Mesenteric fat pad (tissue), 1 donor: ENCODE measurements around the gene FAM162A. TPM values are rescaled to one million over a fixed set of nuclear protein-coding genes. Genes with fewer than 3 reads are reported as not detected.
A peak's percentile ranks its signal among the peaks of the same experiment; 100 is the strongest.
"Not testable (repeated sequence)": the region's sequence is repeated elsewhere in the genome, so short reads cannot be mapped to it uniquely, and the experiment has no call there.

Source experiments
- DNase-seq: peaks from one replicate; pipeline ENCODE4 v3.0.0-alpha.2; 2020; ENCODE audit warnings: low spot score
- long read RNA-seq: library from polyadenylated mRNA; unstranded; transcript quantifications from one replicate; pipeline ENCODE4 v2.0.0, GENCODE V29; 2020
- total RNA-seq: library from RNA; stranded (reverse); fragmentation: NEBNext Ultra II Directional; extraction: Animal tissue kit (Norgen Biotek cat#: 25700); gene quantifications from one replicate; pipeline ENCODE4 v1.2.1, GENCODE V29; 2021
- donor health status: DM: yes; HTN: yes; CAD: no.

Gene FAM162A
- 29.1 TPM for total RNA-seq
- long read RNA-seq, transcript FAM162A-203 (5 exons, 3,052 nt), result major isoform, 12 of 15 reads
- long read RNA-seq, partial matches to known transcripts, result 0 of 15 reads
- long read RNA-seq, other reads (novel, unspliced or antisense), result 3 of 15 reads

DNA sequence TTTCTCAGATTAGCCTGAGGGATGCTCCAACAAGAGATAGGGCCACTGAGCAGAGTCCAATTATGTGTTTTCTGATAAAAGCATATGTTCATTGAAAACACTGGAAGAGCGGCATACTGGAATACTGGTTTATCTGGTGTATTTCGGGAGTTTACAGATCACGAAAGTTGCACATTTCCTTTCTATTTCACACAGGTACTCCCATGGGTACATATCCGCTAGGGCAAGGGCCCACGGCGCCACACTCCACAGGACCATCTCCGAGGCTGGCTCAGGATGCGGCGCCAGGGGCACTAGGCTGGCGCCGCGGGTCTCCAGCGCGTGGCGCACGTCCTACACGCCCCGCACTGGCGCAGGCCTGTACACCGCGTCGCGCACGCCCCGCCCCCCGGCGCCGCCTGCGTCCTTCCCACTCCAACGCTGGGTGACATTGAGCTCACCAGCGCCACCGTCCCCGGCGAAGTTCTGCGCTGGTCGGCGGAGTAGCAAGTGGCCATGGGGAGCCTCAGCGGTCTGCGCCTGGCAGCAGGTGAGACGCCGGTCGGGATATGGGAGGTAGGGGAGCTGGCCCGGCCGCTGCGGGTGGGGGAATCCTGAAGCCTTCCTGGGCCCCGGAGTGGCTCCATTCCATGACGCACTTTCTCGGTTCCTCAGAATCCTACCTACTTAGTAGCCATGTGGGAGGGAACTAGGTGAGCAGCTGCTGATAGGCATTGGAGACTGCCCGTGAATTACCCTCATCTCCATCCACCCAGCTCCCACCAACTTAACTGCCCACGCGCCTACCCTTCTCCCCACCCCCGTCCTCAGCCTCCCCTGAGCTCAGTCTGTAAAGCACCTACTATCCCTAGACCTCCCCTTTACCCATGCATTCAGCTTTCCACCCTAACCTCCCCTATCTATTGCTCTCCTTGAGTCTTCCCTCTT, at the start of gene FAM162A:
FAM162A (plus strand) TSS at position 412 of the 927 bp plus-strand sequence; CDS start at position 496, 84 bp downstream.
- peak; percentile 98 for DNase-seq

- DNase-seq, result no peak
These were observed 41.2 kb upstream of the FAM162A start for GRCh38 chr3:122342803-122343202.

DNA sequence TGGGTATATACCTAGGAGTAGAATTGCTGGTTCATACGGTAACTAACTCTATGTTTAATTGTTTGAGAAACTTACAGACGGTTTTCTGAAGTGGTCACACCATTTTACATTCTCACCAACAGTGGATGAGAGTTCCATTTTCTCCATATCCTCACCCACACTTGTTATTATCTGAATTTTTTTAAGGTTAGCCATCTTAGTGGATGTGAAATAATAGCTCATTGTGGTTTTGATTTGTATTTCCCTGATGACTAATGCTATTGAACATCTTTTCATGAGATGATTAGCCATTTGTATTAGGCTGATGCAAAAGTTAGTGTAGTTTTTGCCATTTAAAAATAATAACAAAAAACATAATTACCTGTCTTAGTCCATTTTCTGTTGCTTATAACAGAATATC, 40.3 kb upstream of the FAM162A start:
- DNase-seq, result no peak

DNA sequence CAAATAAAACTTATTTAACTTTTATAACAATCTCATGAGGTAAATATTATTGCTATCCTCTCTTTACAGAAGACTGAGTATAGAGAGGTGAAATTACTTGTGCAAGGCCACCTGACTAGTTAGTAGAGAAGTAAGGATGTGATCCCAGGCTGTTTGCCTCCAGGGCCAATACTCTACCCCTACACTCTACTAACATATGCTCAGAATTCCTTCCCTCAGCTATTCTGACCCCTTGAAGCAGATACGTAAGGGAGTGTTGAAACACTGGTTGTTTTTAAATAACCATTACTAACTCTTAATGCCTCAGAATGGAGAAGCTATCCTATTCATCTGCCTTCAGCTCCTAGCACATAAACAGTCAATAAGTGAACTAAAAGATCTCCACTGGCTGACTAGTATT, 34.8 kb upstream of the FAM162A start:
- DNase-seq, result no peak

DNA sequence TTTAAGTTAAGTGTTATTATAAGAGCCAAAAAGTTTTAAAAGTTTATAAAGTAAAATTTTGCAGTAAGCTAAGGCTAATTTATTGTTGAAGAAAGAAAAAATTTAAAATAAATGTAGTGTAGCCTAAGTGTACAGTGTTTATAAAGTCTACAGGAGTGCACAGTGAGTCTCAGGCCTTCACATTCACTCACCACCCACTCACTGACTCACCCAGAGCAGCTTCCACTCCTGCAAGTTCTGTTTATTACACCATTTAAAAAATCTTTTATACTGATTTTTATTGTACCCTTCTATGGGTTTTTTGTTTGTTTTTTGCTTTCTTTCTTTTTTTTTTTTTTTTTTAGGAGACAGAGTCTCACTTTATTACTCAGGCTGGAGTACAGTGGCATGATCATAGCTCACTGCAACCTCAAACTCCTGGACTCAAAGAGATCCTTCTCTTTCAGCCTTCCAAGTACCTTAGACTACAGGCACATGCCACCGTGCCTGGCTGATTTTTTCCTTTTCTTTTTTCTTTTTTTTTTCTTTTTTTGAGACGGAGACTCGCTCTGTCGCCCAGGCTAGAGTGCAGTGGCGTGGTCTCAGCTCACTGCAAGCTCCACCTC, 33.1 kb upstream of the FAM162A start:
- no peak for DNase-seq

- no peak for DNase-seq
These were observed 32.4 kb upstream of the FAM162A start for GRCh38 chr3:122351612-122352011.

- DNase-seq, result no peak
These were observed 30.8 kb upstream of the FAM162A start for GRCh38 chr3:122353215-122353614.

GRCh38 chr3:122353893-122354401, 30.0 kb upstream of the FAM162A start:
- DNase-seq, result no peak

DNA sequence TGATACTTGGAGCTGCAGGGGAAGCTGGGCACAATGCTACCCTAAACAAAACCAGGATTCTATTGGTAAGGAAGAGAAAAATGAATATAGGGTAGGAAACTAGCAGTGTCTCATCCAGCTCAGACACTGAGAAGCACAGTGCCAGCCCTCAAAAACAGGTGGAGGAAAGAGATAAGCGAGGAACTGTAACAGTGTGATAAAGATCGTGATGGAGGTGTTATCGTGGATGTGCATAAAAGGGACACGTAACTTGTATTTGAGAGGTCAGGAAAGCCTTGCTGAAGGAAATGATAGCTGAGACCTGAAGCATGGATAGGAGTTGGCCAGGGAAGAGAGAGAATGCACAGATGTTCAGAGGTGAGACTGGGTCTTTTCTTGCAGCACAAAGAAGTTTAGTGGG, 28.4 kb upstream of the FAM162A start:
- DNase-seq, result no peak

GRCh38 chr3:122356402-122356801, 27.6 kb upstream of the FAM162A start:
- no peak for DNase-seq

DNA sequence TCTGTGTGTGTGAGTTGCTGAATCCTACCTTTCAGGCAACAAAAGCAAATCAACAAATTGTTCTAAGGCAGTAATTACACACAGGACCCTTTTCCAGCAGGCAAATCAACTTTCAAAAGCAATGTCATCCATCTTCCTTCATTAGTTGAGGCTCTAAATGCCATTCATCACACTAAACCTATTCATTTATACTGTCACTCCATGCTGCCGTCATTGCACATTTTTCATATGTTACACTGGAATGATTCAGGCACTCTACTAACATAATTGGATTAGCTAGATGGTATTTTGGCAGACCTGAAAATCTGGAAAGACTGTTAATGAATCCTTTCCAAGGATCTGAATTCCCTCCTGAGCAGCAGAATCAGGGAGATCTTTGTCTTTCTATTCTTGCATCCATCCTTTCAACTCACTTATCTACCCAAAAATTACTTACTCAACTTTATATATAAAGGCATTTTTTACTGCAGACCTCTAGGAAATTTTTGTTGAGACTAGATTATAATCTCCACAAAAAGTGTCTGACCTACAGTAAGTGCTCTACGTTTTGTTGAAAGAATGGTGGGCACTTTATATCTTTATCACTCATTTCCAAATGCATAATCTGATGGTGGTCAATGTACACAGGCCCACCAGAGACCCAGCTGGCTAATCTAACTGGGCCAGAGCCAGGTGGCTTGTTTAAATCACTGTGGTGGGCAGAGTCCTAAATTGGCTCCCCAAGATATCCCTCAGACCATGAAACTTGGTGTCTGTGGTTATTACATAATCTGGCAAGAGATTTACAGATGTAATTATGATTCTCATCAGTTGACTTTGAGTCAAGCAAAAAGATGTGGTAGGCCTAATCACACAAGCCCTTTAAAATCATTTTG, 25.9 kb upstream of the FAM162A start:
- DNase-seq, result no peak

GRCh38 chr3:122358703-122359032, 25.3 kb upstream of the FAM162A start:
- no peak for DNase-seq

DNA sequence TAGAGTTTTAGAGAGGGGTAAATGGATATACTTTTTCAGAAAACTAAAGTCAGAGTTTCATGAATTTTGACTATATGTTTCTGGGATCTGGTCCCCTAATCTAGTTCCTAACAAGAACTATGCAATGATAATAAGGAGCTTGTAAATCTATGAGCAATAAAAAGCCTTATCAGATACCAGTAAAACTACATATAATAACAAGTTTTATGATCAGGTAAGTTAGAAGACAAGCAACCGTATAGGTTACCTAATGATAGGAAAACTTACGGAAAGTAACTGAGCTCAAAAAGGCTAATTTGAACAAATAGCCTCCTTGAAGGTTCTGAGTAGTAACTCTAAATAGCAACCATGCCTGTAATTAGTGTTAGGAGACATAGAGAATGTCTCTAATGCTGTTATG, 22.0 kb upstream of the FAM162A start:
- DNase-seq, result no peak

GRCh38 chr3:122364490-122364889, 19.5 kb upstream of the FAM162A start:
- no peak for DNase-seq

- no peak for DNase-seq
These were observed 18.9 kb upstream of the FAM162A start for GRCh38 chr3:122365073-122365472.

DNA sequence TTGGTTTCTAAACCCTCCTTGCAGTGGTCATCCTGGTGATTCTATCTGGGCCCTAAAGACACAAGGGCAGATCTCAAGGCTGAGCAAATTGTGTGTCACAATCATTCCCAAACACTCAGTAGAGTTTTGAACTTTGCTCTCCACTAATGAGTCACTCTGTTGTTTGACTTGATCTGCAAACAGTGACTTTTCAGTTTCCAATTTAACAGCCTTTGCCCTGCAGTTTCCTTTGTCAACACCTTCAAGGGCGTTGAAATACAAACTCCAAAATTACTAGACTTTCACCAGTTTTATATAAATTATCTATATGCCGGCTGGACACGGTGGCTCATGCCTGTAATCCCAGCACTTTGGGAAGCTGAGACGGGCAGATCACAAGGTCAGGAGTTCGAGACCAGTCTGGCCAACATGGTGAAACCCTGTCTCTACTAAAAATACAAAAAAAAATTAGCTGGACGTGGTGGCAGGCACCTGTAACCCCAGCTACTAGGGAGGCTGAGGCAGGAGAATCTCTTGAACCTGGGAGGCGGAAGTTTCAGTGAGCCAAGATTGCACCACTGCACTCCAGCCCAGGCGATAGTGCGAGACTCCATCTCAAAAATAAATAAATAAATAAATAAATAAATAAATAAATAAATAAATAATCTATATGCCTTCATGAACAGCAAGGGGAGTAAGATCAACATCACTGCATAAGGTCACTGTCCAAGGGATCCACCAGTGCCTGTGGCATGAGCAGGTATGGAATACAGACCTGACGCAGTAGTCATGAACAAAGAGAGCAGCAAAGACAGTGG, 18.2 kb upstream of the FAM162A start:
- DNase-seq, result not testable (repeated sequence)

DNA sequence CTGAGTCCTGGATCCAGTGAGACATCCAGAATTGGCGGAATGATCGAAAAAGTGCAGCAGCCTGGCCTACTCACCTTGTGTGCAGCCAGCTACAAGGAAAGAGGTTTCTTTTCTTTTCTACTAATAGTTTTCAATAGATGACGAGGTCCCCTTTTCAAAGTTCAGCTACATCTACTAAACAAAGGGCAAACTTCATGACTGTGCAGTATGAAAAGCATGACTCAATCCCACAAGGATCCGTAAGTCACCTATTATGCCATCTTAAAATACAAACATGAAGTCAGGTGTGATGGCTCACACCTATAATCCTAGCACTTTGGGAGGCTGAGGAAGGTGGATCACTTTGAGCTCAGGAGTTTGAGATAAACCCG, 17.6 kb upstream of the FAM162A start:
- no peak for DNase-seq

DNA sequence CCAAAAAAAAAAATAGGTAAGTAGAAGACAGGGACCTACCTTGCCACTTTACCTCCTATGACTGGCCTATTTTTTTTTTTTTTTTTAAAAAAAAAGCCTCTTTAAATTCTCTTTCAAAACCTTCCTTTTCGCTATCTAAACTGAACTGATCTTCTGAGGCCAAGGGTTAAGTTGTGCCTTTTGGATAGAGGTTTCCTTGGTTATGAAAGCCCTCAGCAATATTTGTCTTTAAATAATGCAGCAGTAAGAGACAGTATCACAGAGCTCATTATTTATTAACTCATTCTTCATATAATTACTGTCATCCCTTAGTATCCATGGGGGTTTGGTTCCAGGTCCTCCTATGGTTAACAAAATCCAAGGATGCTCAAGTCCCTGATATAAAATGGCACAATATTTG, 9.9 kb upstream of the FAM162A start:
- DNase-seq, result no peak

DNA sequence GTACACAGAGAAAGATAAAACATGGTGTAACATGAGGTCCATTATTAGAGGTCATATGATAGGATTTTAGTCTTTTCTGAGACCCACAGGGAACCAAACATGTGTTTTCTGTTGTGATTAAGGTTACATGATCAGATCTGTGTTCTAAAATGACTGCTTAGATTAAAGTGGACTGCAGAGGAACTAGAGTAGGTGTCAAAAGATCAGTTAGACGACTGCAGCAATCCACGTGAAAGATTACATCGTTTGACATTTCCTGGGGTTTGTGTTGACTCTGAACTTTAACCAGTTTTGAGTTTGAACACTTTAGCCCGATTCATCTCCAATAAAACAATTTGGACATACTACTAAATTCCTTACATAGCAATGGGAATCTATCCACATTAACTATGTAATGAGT, 6.0 kb upstream of the FAM162A start:
- no peak for DNase-seq

DNA sequence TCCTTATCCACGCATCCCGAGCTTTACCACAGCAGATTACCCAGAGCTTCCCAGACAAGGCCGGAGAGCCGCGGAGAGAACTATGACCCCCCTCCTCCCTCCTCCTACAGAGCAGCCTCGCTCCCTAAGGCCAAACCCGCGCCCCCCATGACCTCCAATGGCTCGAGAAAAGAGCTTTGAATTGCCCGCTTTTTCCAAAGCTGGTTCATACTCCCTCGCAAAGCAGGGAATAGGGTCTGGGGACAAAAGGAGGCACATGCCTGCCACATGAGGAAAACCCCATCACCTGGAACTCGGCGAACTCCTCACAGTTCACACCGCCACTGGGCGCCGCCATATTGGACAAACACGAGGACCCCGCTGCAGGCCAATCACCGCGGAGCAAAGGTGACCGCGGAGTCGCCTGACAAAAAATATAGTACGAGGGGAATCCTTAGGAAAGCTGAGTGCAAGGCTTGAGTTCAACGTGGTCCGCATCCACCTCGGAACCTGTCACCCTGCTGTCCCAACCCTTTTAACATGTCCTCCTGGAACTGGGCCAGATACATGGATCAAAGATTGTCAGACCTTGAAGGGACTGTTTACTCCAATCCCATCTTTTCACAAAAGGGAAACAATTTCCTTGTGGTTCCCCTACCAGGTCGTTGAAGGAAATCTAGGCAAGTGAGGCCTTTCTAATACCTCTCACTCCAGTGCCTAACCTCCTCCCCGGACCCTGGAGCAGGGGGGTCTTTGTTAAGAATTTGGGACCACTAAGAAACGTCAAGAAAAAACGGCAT, 905 bp upstream of the FAM162A start, which contains the start of gene MIX23:
MIX23 (minus strand) TSS at position 344 of the 779 bp plus-strand sequence; CDS start at position 337, 7 bp downstream.
- DNase-seq, result peak; percentile 93
